HEK293T (cell line): ENCODE results near the gene ADIPOR2.
"Not testable (repeated sequence)": the region's sequence is repeated elsewhere in the genome, so short reads cannot be mapped to it uniquely, and the experiment has no call there.

Experiments used
- BHLHE40 ChIP-seq: fragments of 450-650 bp; IDR thresholded peaks from 2 replicates; pipeline ENCODE4 v1.6.1; 2016; ENCODE audit warnings: mild to moderate bottlenecking, moderate library complexity, borderline replicate concordance
- CTBP1 ChIP-seq: fragments of 450-650 bp; IDR thresholded peaks from 2 replicates; pipeline ENCODE4 v1.6.1; 2016; ENCODE audit warnings: borderline replicate concordance
- ELF4 ChIP-seq: fragments of 450-650 bp; IDR thresholded peaks from 2 replicates; pipeline ENCODE4 v1.6.1; 2017; ENCODE audit warnings: antibody characterized with exemption
- FOXA1 ChIP-seq: fragments of 450-650 bp; IDR thresholded peaks from 2 replicates; pipeline ENCODE4 v1.6.1; 2016; ENCODE audit warnings: mild to moderate bottlenecking
- FOXK2 ChIP-seq: fragments of 450-650 bp; IDR thresholded peaks from 2 replicates; pipeline ENCODE4 v1.6.1; 2016; ENCODE audit warnings: mild to moderate bottlenecking
- FOXM1 ChIP-seq: fragments of 450-650 bp; IDR thresholded peaks from 2 replicates; pipeline ENCODE4 v1.6.1; 2017; ENCODE audit warnings: mild to moderate bottlenecking, borderline replicate concordance
- L3MBTL2 ChIP-seq: fragments of 450-650 bp; conservative IDR thresholded peaks from 2 replicates; pipeline ENCODE4 v1.6.1; 2016; ENCODE audit warnings: mild to moderate bottlenecking
- NFRKB ChIP-seq: fragments of 450-650 bp; IDR thresholded peaks from 2 replicates; pipeline ENCODE4 v1.6.1; 2016; ENCODE audit warnings: mild to moderate bottlenecking, moderate library complexity
- PKNOX1 ChIP-seq: fragments of 450-650 bp; IDR thresholded peaks from 2 replicates; pipeline ENCODE4 v1.6.1; 2016
- SP1 ChIP-seq: fragments of 450-650 bp; IDR thresholded peaks from 2 replicates; pipeline ENCODE4 v1.6.1; 2017
- TARDBP ChIP-seq: fragments of 450-650 bp; IDR thresholded peaks from 2 replicates; pipeline ENCODE4 v1.6.1; 2016

DNA sequence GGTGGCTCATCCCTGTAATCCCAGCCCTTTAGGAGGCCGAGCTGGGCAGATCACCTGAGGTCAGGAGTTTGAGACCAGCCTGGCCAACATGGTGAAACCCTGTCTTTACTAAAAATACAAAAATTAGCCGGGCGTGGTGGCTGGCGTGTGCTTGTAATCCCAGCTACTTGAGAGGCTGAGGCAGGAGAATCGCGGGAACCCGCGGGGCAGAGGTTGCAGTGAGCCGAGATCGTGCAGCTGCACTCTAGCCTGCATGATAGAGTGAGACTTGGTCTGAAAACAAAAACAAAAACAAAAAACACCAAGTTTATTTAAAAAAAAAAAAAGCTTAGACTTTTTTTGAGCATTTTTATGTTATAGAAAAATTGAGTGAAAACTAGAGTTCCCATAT lies 40.8 kb downstream of the ADIPOR2 start:
- not testable (repeated sequence) for TF ChIP-seq NFRKB, FOXM1, ELF4, L3MBTL2, BHLHE40, CTBP1, SP1, FOXA1, FOXK2, TARDBP, PKNOX1
